Fibroblast of skin of right biceps (primary cell): ENCODE data around the gene PPME1.

Experiments
- DNase-seq: peaks from one replicate; pipeline ENCODE4 v3.0.0-alpha.2; 2013

The PPME1 gene

DNA sequence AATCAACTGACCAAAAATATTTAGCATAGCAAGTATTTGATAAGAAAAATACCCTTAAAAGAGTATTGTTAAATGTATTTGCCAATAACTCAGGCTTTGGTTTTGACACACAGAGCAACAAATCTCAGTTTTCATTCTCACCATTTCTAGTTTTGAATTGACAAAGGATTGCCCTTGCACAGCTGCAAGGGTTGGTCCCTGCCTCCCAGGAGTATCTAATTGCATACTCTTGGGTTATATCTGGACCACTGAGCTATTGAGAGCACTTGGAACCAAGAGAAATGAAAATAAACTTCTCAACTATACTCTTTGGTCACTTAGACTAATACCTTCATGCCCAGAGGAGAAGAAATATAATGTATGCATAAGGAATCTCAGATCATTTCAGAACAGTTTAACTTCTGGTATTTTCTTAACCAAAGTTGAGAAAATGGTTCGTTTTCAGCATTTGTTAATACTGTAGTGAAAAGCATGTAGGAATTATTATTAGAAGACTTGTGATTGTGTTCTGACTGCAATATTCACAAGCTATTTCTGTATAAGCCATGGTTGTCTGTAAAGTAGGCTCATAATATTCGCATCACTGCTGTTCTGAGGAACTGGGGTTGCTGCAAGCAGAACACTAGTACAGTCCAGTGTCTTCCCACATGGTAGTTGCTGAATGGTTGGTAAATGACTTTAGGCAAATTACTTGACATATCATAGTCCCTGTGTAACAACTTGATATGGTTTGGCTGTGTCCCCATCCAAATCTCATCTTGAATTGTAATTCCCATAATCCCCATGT is 8.2 kb upstream of the PPME1 start:
- DNase-seq, result no peak

GRCh38 chr11:74168838-74169237 is 2.3 kb upstream of the PPME1 start:
- no peak for DNase-seq

GRCh38 chr11:74169738-74170458 is 1.2 kb upstream of the PPME1 start:
- DNase-seq, result no peak

DNA sequence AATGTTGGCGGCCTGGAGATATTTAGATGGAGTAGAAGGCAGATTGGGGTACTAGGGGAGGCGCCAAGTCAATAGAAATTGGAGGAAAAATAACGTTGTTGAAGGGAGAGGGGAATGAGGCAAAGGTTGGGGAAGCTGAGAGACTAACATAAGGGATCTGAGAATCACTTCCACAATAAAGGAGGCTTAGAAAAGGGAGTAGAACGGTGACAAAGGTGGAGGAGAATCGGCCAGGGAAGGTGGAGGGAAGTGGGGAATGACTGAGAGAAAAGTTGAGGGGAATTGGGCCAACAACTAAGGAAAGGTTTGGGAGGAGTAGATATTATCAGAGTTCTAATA is 510 bp downstream of the PPME1 start:
- no peak for DNase-seq

GRCh38 chr11:74171997-74172396 is 908 bp downstream of the PPME1 start:
- no peak for DNase-seq

- DNase-seq, result no peak
These were observed 4.8 kb downstream of the PPME1 start for GRCh38 chr11:74175920-74176319.

DNA sequence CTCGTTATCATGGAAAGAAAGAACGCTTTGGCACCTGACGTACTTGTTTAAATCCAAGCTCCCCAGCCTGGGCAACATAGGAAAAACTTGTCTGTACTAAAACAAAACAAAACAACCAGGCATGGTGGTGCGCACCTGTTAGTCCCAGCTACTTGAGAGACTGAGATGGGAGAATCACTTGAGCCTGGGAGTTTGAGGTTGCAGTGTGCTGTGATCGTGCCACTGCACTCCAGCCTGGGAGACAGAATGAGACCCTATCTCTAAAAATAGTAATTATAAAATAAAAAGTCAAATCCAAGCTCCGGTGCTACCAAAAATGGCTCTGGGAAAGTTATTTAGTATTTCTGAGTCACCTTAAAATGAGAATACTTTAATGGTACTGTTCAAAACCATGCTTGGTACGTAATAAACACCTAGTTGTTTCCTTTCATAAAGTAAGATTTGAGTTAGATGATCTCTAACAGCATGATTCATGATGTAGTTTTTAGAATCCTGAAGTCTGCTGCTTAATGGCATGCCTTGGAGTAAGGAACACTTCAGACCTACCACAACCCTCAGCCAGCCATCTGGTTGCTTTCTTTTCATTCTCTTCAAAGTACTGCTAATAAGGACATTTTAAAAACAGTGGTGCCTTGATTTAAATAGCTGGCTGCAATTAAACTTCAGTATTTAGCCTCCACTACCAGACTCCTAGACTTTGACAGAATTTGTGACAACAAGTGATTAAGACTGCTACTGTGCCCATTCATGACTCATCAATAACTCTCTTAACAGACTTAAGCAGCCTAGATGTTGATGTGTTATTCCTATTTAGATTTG is 8.4 kb downstream of the PPME1 start:
- peak; percentile 16 for DNase-seq

DNA sequence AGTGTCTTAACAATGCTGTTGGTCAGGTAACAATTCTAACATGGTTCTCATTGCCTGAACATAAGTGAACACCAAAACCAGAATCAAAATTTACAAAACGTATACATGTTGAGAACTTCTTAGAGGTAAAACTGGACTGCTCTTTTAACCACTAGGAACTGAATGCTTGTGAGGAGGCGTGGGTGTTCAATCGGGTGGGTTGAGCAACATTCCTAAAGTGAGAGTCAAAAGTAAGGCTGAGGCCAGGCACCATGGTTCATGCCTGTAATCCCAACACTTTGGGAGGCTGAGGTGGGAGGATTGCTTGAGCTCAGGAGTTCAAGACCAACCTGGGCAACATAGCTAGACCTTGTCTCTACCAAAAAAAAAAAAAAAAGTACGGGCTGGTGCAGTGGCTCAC is 11.5 kb downstream of the PPME1 start:
- peak; percentile 21 for DNase-seq

- DNase-seq, result no peak
These were observed 14.2 kb downstream of the PPME1 start for GRCh38 chr11:74185285-74185684.

DNA sequence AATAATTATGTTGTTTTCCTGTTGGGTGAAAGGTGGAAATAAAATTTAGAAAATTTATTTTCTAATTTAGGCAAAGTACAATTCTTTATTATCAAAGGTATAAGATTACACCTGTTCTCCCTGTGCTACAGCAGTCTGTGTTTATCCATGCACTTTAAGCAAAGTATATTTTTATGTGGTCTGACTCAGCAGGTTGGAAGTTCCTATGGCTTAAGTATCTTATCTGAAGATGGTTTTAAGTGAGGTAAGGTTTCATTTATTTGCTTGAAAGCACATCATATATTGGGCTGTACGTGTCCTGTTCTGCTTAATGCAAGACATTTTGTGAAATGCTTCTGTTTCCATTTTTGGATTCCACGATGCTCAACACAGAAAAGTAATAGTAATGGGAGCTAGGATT is 14.6 kb downstream of the PPME1 start:
- peak; percentile 9 for DNase-seq

DNA sequence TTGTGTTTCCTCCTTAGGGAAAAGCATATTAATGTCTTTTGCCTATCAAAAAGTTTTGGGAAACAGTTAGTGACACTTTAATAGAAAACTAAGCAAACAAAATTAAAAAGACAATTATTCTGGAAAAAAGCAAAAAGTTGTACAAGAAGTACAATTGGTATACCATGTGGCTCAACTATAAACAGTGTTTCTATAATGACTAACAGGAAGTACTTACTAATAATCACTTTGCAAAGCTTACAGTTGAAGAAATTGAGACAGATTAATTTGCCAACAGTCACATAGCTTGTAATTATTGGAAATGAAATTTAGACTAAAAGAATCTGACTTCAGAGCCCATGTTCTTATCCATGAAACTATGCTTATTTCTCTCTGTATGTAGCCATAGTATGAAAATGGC is 24.7 kb downstream of the PPME1 start:
- DNase-seq, result peak; percentile 11

- DNase-seq, result no peak
These were observed 25.8 kb downstream of the PPME1 start for GRCh38 chr11:74196781-74197486.

DNA sequence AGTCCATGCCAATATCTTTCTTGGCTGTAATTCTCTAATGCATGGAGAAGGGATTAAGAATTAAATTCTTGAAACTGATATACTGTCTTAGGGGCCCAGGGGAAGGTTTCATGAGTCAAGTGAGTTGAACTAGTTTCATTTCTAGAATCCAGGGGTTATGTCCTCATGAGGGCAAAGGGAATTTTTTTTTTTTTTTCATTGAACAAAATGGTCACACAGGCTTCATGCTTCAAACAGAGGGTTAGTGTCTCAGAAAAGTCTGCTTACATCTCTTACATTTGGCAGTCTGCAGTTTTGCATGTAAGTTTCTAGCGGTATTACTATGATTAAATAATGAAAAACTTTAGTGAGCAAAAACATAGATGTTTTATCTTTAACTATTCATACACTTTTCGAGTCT is 32.9 kb downstream of the PPME1 start:
- no peak for DNase-seq

- DNase-seq, result no peak
These were observed 33.6 kb downstream of the PPME1 start for GRCh38 chr11:74204701-74205100.

- DNase-seq, result no peak
These were observed 34.1 kb downstream of the PPME1 start for GRCh38 chr11:74205181-74205580.

DNA sequence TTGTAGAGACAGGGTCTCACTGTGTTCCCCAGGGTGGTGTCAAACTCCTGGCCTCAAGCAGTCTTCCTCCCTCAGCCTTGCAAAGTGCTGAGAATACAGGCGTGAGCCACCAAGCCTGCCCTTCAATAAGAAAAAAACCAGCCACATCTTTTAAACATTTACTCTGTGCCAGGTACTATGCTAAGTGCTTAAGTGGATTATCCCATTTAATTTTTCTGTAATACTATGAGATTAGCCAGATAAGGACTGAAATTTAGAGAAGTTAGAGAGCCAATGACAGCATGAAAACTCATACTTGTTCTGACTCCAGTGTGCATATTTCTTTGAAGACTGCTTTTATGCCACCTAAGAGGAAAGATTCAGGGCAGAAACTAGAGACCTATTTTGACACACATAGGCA is 35.7 kb downstream of the PPME1 start:
- DNase-seq, result no peak

- DNase-seq, result no peak
These were observed 37.4 kb downstream of the PPME1 start for GRCh38 chr11:74208507-74208906.

GRCh38 chr11:74212533-74212932 is 41.4 kb downstream of the PPME1 start:
- no peak for DNase-seq

DNA sequence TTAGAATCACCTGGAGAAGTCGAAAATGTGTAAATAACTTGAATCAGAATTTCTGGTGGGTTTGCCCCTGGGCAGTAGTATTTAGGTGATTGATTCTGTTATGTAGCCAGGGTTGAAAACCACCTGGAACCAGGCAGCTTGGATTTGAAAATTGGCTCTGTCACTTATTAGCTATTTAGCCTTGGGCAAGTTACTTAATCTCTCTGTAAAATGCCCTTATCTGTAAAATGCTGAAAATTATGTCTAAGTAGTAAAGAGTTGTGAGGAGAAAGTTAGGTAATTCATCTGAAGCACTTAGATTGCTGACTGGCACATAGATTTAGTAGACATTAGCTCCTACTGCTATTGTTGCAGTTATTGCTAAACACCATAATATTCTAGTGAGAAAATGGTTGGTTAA is 49.3 kb downstream of the PPME1 start:
- no peak for DNase-seq

- DNase-seq, result no peak
These were observed 50.7 kb downstream of the PPME1 start for GRCh38 chr11:74221816-74222215.

DNA sequence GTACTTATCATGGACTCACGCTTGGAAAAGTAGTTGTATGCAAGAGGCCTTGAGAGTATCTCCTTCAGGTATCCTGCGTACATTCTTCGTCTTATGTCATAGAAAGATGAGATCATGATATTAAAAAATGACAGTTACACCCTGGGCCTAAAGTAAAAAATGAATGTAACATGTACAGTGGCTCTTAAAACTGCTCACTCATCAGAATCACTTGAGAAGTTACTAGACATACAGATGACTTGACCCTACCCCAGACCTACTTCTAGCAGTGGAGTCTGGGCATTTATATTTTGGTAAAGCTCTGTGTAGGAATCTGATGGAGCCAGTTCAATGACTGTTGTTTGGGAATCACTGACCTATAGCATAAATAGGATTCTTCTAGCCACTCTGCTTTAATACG is 54.5 kb downstream of the PPME1 start:
- DNase-seq, result no peak

GRCh38 chr11:74226907-74227306 is 55.8 kb downstream of the PPME1 start:
- DNase-seq, result no peak

DNA sequence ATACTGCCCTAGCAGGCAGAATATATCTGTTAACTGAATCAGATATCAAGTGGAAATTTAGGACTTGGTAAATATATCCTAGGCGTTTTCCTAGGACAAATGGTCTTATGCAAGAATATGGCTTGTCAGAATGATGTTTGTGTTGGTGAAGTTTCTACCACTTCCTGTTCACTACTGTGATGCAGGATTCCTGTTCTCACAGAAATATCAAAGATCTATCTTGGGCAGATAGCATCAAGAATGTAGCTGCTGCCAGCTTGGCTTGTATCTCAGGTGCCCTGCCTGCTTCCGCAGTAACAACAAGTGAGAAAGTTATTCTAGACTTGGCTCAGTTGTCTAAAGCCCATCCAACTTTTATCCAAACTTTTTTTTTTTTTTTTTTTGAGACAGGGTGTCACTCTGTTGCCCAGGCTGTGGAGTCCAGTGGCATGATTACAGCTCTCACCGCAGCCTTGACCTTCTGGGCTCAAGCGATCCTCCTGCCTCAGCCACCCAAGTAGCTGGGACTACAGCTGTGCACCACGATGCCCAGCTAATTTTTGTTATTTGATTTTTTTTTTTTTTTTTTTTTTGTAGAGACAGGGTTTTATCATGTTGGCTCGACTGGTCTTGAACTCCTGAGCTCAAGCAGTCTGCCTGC is 61.3 kb downstream of the PPME1 start:
- no peak for DNase-seq
